Activated T-cell treated with anti-CD3 and anti-CD28 coated beads for 48 hours (primary cell): ENCODE measurements around the gene COL1A1.

ENCODE experiments used
- DNase-seq: peaks from one replicate; pipeline ENCODE4 v3.0.0-alpha.2; 2020; ENCODE audit warnings: low read depth

The COL1A1 gene

DNA sequence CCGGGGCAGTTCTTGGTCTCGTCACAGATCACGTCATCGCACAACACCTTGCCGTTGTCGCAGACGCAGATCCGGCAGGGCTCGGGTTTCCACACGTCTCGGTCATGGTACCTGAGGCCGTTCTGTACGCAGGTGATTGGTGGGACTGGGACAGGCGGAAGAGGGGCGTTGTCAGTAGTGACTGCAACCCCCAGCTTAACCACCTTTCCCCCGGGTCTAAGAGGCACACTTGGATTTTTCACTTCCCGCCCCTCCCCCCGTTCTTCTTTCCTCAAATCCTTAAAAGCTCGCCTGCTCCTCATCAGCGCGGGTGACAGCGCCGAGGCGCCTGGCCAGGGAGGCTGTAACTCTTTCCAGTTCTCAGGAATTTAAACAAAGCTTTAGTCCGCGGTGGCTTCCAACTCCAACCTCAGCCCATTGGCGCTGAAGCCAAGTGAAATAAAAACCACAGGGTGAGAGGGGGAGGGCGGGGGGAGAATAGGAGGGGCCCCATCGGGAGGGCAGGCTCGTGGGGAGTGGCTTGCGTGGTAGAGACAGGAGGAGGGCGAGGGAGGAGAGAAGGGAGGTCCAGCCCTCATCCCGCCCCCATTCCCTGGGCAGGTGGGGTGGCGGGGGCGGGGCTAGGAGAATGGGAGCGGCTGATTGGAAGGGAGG, 1.5 kb downstream of the COL1A1 start:
- peak; percentile 54 for DNase-seq

DNA sequence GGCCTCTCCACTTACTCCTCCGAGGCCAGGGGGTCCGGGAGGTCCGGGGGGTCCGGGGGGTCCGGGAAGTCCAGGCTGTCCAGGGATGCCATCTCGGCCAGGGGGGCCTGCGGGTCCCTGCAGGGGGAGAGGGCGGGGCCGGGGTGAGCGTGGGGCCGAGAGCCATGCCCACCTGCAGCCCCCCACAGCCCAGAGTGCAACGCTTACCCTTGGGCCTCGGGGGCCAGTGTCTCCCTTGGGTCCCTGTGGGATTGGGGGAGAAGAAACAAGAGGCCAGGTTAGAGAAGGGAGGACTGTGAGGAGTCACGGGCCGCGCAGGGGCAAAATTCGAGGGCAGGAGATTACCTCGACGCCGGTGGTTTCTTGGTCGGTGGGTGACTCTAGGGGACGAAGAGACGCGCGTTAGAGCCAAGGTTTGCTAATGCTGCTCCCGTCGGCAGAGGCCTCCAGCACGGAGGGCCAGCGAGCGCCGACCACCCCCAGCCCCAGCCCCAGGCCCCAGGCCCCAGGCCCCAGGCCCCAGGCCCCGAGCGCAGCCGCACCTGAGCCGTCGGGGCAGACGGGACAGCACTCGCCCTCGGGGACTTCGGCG, 2.1 kb downstream of the COL1A1 start:
- DNase-seq, result no peak

DNA sequence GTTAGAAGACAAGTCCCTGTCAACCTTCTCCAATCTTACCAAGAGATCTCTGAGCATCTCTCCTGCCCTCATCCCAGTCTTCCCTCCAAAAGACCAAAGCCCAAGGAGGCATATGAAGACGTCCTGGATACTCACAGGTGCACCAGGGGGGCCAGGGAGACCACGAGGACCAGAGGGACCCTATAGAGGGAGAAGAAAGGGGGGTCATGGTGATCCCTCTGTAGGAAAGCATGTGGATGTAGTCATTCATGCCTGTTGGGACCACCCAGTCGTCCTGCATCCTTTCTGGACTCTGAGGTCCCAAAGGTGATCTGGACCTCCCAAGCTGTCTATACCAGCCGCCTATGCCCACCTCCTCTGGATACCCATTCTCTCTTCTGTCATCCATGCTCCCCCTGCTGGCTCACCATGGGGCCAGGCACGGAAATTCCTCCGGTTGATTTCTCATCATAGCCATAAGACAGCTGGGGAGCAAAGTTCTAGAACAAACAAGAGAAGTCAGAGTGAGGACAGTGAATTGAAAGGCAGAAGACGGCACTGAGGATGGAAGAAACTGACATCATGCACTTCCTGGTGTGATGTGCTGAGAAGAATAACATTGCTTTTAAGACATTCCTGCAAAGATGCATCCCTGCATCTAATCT, 3.3 kb downstream of the COL1A1 start:
- DNase-seq, result peak; percentile 49

DNA sequence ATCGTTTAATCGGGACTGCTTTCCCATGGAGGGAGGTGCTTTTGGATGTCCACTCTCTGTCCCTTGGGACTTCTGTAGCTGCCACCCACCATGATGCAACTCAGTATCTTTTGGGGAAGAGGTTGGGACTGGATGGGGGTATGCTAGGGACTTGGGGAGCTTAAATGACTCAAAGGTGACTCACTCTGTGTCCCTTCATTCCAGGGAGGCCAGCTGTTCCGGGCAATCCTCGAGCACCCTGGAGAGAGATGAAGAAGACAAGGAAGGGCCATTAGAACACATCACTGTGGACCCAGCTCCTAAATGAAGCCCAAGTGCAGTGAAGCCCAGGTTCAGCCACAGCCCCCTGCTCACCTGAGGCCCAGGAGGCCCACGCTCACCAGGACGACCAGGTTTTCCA, 4.6 kb downstream of the COL1A1 start:
- no peak for DNase-seq

DNA sequence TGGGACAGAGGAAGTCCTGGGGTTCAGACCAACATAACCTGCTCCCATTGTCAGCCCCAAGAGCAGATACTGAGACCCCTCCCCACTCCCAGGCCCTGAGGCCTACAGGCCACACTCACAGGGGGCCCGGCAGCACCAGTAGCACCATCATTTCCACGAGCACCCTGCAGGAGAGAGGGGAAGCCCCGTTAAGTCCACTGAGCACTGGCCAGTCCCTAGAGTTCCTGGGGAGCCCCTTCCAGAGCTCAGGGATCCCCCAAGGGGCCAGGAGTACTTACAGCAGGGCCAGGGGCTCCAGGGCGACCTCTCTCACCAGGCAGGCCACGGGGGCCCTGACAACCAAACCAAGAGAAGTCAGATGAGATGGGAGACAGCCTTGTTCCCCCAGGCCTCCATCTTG, 5.4 kb downstream of the COL1A1 start:
- DNase-seq, result no peak

DNA sequence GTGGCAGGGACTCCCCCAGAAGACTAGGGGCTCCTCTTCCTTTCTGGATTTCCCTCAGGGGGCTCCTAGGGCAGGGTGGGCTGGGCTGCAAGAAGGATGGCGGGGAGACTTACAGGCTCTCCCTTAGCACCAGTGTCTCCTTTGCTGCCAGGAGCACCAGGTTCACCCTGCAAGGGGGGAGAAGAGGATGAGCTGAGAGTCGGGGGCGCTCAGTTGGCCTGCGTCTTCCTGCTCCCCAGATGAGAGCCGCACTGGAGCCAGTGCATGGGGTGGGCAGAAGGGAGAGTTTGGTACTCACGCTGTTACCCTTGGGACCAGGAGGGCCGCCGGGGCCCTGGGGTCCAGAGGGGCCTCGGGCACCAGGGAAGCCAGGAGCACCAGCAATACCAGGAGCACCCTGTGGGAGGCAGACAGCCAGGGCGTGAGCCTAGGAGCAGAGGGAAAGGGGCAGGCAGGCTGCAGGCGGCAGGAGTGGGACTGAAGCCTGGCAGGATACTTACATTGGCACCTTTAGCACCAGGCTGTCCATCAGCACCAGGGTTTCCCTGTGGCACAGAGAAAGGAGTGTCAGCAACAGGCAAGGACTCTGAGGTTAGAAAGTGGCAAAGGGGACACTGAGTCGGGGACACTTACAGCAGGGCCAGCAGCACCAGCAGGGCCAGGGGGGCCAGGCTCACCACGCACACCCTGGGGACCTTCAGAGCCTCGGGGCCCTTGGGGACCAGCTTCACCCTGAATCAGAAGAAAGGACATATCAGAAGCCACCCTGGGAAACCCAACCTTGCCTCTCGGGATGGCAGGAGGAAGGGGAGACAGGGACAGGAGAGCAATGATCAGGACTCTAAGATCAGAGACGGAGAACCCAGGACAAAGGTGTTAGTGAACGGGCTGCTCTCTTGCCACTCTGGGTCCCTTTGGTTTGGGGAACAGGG, 6.2 kb downstream of the COL1A1 start:
- no peak for DNase-seq

DNA sequence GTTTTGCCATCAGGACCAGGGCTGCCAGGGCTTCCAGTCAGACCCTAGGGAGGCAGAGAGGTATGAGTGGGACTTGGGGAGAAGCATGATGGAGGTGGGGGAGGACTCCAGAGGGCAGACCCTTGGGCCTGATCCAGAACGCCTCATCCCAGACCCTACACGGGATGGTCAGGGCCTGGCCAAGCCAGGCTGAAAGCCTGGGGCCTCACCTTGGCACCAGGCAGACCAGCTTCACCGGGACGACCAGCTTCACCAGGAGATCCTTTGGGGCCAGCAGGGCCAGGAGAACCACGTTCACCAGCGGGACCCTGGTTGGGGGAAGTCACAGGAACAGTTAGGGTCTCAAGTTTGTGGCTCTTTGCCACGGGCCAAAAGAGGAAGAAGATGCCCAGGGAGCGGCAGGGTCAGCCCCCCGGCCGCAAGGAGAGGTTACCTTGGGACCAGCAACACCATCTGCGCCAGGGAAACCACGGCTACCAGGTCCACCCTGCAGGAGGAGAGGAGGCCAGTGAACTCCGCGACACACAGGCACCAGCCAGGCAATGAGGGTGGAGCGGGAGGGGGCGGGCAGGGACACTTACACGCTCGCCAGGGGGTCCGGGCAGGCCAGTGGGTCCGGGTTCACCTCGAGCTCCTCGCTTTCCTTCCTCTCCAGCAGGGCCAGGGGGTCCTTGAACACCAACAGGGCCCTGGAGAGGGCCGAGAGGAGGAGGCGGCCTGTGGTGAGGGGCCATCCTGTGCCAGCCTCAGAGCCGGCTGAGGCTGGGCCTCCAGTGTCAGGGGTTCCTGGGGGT, 7.1 kb downstream of the COL1A1 start:
- no peak for DNase-seq

DNA sequence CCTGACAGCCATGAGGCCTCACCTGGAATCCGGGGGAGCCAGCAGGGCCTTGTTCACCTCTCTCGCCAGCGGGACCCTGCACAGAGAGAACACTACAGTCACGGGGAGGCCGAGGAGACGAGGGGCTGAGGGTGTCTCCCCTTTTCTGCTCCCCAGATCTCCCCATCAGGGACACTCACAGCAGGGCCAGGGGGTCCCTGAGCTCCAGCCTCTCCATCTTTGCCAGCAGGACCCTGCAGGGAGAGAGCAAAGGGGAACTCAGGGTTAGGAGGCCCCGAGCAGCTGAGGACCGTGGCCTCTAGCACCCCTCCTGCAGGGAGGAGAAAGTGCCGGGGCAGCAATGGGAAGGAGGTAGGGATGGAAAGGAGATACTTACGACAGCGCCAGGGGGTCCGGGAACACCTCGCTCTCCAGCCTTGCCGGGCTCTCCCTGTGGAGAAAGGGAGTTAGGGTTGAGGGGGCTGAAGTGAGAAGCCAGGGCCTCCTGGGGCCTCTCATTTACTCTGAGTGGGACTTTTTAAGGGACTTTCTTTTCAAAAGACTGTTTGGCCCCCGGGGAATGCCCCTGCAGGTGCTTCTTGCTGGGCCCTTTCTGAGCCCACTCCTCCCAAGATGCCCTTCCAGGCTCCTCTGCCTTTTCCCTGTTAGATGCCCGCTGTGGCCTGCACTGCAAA, 8.7 kb downstream of the COL1A1 start:
- DNase-seq, result no peak

DNA sequence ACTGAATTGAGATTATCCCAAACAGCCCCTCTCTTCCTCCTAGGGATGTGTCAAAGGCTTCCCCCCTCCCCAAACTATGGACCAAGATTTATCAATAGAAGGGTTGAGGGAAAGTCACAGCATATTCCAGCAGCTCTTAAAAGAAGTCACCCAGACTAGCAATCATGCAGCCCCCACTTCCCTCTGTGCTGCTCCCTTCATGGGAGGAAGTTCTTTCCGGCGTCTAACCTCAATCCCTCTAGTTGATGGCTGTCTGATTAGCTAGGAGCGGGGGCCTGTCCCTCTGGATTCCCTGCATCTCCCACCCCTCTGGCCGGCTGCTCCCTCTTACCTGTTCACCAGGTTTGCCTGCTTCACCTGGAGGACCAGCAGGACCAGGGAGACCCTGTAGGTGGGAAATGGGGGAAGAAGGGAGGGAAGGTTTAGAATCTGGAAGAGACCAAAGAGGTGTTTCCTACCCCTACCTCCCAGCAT, 9.2 kb downstream of the COL1A1 start:
- no peak for DNase-seq

DNA sequence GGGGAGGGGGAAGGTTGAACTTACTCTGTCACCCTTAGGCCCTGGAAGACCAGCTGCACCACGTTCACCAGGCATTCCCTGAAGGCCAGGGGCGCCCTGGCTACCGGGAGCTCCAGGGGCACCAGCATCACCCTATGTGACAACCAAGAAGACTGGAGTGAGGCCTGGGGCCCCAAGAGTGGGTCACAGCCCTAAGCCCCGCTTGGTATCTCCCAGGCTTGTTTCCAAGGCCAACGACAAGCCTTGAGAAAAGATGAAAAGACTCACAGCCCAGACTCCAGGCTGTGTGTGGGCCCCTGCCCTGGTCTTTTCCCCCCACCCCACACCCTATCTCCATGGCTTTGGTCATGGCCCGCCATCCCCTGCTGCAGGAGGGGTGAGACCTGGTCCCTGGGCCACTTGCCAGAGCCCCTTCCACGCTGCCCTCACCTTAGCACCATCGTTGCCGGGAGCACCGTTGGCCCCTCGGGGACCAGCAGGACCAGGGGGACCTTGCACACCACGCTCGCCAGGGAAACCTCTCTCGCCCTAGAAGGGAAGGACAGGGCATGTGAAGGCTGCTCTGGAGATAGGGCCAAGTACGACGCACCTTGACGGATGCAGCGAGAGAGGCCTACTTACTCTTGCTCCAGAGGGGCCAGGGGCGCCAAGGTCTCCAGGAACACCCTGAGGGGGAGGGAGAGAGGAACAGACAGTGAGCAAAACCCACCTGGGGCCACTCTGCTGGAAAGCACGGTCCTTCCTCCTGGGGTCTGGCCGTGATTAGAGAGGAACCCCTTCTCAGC, 9.9 kb downstream of the COL1A1 start:
- no peak for DNase-seq

DNA sequence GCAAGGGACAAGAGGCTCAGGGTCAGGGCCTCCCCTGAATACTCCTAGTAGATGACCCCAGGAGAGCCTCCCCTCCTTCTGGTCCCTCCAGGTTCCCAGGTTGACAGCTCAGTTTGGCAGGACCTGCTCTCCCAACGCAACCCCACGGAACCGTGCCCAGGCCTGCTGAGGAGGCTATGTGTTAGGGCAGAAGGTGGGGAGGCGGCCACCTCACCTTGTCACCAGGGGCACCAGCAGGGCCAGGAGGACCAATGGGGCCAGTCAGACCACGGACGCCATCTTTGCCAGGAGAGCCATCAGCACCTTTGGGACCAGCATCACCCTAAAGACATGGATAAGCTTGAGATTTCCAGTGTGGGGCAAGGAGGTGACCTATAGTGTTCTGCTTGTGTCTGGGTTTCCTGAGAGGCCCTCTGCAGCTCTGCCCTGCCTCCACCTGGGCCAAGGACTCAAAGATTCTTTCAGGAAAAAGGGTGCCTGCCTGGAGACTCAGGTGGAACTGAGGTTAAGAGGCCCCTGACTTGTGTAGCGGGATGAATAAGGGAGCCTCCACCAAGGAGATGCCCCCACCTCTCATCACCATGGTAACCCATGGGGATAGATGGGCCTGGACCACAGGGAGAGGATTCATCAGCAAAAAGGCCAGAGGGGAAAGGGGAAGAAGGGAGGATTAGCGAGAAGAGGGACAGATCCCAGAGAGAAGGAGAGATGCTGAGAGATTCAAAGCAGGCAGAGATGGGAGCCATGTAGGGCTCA, 10.7 kb downstream of the COL1A1 start:
- no peak for DNase-seq

DNA sequence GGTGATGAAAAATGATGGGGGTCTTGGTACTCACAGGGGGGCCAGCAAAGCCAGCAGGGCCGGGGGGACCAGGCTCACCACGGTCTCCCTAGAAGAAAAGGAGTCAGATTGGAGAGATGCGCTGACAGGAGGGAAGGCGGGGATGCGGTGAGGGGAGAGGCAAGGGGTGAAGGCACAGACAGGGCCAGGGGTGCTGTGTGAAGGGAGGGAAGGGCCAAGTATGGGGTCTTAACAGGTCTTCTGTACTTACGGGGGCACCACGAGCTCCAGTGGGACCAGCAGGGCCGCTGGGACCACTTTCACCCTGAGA, 11.2 kb downstream of the COL1A1 start:
- no peak for DNase-seq

DNA sequence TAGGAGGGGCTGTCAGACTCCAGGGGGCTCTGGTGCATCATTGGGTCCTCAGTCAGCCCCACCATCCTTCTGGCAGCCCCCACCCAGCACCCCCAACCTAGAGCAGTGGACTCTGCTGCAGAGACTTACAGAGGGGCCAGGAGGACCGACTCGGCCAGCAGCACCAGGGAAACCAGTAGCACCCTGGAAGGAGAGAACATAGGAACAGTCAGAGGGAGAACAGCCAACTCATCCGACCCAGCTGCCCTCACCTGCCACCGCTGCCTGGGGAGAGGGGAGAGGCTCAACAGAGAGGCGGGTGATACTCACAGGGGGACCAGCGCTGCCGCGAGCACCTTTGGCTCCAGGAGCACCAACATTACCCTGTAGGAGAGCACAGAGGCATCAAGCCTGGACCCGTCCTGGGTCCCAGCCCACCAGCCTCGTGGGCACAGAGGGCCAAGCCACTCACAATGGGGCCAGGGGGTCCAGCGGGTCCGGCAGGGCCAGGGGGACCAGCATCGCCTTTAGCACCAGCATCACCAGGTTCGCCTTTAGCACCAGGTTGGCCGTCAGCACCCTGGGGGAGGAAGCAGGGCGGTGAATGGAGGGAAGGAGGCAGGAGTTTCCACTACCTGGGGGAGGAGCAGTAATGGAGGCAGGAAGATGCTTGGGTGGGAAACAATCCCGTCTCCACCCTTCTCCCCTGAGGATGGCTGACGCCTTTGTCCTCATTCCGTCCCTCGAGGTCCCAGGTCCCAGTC, 11.7 kb downstream of the COL1A1 start:
- DNase-seq, result no peak

DNA sequence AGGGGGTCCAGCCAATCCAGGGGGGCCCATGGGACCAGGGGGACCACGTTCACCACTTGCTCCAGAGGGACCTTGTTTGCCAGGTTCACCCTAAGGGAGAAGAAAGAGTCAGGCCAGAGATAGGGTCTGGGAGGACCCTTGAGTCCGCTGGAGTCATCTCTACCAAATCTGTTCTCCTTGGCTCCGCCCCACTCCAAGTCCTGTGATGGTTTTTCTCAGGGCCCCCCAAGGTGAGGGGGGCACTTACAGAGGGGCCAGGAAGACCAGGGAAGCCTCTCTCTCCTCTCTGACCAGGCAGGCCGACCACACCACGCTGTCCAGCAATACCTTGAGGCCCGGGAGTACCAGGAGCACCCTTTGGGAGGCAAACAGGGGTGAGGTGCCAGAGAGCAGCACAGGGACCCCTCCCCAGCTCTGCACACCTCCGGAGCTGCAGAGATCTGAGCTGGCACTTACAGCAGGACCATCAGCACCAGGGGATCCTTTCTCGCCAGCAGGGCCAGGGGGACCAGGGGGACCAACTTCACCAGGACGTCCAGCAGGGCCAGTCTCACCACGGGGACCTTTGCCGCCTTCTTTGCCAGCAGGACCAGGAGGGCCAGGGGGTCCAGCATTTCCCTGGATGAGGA, 12.4 kb downstream of the COL1A1 start:
- DNase-seq, result no peak

DNA sequence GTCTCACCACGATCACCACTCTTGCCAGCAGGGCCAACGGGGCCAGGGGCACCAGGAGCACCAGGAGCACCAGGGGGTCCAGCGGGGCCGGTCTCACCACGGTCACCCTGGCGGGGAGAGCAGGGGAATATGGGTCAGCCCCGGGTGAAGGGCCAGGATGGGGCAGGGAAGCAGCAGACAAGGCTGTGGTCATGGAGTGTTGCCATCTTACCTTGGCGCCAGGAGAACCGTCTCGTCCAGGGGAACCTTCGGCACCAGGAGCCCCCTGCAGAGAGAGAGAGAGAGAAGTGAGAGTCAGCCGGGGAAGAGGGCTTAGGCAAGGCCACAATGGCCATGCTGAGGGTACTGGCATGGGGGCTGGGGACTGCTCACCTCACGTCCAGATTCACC, 12.9 kb downstream of the COL1A1 start:
- no peak for DNase-seq

DNA sequence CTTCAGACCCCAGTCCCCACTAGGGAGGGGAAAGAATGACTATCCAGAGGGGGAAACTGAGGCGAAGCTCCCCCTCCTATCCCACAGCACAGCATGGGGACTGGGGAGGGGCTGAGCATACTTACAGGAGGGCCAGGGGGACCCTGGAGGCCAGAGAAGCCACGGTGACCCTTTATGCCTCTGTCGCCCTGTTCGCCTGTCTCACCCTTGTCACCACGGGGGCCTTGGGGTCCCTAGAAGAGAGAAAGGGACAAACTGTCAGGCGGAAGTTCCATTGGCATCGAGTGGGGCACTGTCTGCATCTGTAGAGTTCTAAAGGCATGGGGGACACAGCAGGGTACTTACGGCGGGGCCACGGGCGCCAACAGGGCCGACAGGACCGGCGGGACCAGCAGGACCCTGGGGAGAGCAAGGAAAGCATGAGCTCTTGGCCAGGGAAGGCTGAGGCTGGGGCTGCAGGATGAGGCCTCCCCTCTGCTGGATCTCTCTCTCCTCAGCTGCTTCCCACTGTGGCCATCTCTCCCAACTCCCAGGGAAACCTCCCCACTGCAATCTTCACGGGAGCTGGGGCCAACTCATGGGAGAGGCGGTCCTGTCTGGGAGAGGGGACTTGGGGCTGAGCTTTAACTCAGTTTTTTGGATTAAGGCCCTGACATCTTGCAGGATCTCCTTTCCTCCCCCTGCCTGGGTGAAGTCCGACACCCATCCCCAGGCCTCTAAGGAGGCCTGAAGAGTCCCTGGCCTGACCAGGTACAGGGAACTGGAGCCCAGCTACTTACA, 13.5 kb downstream of the COL1A1 start:
- DNase-seq, result no peak

DNA sequence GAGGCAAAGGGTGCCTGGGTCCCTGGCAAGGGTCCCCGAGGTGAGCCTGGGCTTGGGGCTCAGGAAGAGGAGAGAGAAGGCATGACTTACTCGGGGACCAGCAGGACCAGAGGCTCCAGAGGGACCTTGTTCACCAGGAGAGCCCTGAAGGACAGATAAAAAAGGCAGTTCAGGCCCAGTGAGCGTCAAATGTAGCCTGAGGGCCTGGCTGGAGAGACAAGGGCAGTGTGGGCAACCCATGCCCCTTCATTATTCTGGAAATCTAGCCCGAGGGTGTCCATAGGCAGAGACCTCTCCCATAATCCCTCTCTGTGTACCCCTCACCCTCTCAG, 14.1 kb downstream of the COL1A1 start:
- no peak for DNase-seq
